Measurements from ENCODE around the gene PRUNE1.

PRUNE1 gene

GRCh38 chr1:150972417-150972940 is 35.8 kb upstream of the PRUNE1 start:
- TF ChIP-seq CTCF (IDR thresholded peaks at IDR 0.05; ENCODE audit: insufficient read depth, missing control alignments): no peak
- FAIRE-seq (no peak), DNase-seq (ENCODE audit: insufficient read length, low spot score) (no peak)

- FAIRE-seq (no peak), DNase-seq (ENCODE audit: insufficient read length, low spot score) (no peak)
- no peak for TF ChIP-seq CTCF (IDR thresholded peaks at IDR 0.05; ENCODE audit: insufficient read depth, missing control alignments)
These were observed 34.9 kb upstream of the PRUNE1 start for GRCh38 chr1:150973258-150973835.

- no peak for TF ChIP-seq CTCF (IDR thresholded peaks at IDR 0.05; ENCODE audit: insufficient read depth, missing control alignments)
- no peak for DNase-seq (ENCODE audit: insufficient read length, low spot score)
- FAIRE-seq: no peak
These were observed 34.2 kb upstream of the PRUNE1 start for GRCh38 chr1:150973836-150974579.

DNA sequence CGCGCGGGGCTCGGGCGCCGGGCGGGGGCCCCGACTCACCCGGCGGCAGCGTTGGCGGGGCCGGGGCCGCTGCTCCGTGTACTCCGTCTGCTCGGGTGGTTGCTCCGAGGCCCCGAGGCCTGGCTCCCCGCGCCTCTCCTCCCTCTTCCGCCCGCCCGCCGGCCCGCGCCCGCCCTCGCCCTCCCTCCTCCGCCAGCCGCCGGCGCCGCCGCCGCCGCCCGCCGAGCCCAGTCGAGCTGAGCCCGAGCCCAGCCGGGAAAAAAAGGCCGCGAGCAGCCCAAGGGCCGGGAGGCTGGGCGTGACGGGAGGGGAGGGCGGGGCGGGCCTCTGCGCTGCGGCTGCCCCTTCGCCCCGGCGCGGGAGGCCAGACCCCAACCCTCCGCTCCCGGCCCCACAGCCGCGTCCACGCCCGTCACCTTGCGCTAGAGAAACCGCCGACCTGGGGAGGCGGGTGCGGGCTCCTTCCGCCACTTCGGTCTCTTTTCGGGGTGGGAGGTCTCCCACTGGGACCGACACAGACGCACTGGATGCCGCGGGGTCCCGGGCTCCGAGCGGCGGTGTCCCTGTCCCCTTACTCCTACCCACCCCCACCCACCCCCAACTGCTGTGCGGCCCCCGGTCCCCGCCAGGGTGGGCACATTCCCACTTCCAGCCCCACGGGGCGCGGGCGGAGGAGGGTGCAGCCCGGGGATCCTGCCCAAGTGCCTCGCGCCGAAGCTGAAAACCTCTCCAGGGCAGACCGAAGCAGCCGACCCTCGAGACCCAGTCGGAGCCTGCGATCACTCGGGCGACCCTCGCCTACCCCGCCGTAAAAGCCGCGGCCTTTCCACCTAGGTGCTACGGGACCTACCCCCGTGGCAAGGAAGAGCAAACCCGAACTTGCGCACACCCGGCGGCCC is 33.4 kb upstream of the PRUNE1 start, which contains the start of gene CERS2:
Gene CERS2, minus strand, starts transcription at position 256 of the 899 bp plus-strand sequence. CDS start 5,745 bp downstream, outside the sequence.
- FAIRE-seq: no peak
- no peak for TF ChIP-seq CTCF (IDR thresholded peaks at IDR 0.05; ENCODE audit: insufficient read depth, missing control alignments)
- DNase-seq (ENCODE audit: insufficient read length, low spot score): peak; percentile 97

- FAIRE-seq: no peak
- TF ChIP-seq CTCF (IDR thresholded peaks at IDR 0.05; ENCODE audit: insufficient read depth, missing control alignments): no peak
- no peak for DNase-seq (ENCODE audit: insufficient read length, low spot score)
These were observed 31.8 kb upstream of the PRUNE1 start for GRCh38 chr1:150976401-150976821.

DNA sequence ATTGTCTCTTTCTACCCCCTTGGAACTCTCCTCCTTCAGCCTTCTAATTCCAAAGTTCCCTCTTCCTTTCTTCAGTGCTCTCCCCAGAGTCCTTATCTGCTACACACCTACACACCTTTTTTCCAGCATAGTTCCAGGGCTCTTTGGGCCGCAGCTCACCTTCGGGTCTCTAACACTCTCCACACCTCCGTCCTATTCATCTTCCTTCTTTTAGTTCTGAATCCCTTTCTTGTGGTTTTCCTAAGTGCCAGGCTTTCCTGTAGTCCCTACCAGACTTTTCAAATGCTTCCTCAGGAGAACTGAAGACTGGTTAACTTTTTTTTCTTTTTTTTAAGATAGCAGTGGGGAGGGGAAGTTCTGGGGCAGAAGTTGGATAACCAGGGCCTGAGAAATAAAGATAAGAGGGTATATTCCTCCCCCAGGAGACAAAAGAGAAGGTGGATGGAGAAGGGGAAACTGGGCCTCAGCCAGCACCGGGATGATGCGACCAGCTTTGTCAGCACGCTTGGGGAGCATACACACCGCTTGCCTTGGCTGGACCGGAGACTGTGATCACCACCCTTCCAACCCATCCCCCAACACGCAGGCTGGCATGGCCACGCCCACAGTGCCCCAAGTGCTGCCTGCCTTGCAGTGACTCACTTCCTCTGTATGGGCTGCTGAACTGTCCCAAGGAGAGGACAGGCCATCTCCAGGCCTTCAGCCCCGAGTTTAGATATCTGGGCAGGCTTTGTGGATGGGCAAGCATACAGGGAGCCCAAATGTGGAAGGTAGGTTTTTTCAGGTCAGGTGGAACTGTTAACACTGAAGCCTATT is 31.2 kb upstream of the PRUNE1 start:
- FAIRE-seq (no peak), DNase-seq (ENCODE audit: insufficient read length, low spot score) (no peak)
- TF ChIP-seq CTCF (IDR thresholded peaks at IDR 0.05; ENCODE audit: insufficient read depth, missing control alignments): no peak

All from D721Med (cell line).